ENCODE results near the gene PRICKLE4. TPM values are rescaled to one million over a fixed set of nuclear protein-coding genes. Genes with fewer than 3 reads are reported as not detected.

PRICKLE4 gene
- total RNA-seq (2021; ENCODE audit: unreplicated experiment) (1.6 TPM), Bru-seq, nascent RNA (percentile 42 among the genes with signal in this experiment), BruChase-seq, experiment 1, labeled RNA remaining after a 2-hour chase (percentile 56 among the genes with signal in this experiment), BruChase-seq, experiment 2, labeled RNA remaining after a 6-hour chase (percentile 60 among the genes with signal in this experiment)
- polyA plus RNA-seq (2012; ENCODE audit: insufficient read length), result 1.3 TPM
- long read RNA-seq, result 0 reads

GRCh38 chr6:41780551-41781365 lies at the start of gene PRICKLE4:
TSS of gene PRICKLE4 (plus strand) at chr6:41780782. CDS start at chr6:41783474, 2,692 bp downstream.
- TF ChIP-seq TCF7L2 (IDR thresholded peaks at IDR 0.05; ENCODE audit: low read depth, low read length) (no peak), CTCF (IDR thresholded peaks at IDR 0.05) (no peak), POLR2AphosphoS5 (IDR thresholded peaks at IDR 0.05; ENCODE audit: low read depth, low read length) (no peak), REST (IDR thresholded peaks at IDR 0.05; ENCODE audit: insufficient read depth in 1 of 2, low read depth in 2 of 2, low read length in 1 of 2) (no peak), SIN3A (IDR thresholded peaks at IDR 0.05; ENCODE audit: borderline replicate concordance, insufficient read depth, low read depth, low read length) (no peak)
- no TSS peak for BruUV-seq (replicated peaks)
- ATAC-seq (peak; percentile 44), DNase-seq (ENCODE audit: low read depth, low spot score) (no peak)
- no peaks in the 10 kb centered on the region for H3K36me3 ChIP-seq (ENCODE audit: control insufficient read depth, insufficient read depth, low read length)
- POLR2A ChIA-PET, result interaction anchor here (0.6 kb wide), 1 partner anchor 248 kb away, joined by 3 read pairs; no protein-coding TSS in a partner anchor
- CTCF ChIA-PET, result no interaction called here
- intact Hi-C loops (cut with micrococcal nuclease; ENCODE audit: unreplicated experiment) (loop anchor here (5.0 to 10.0 kb wide), 2 partner anchors 46 to 262 kb away; partner anchors contain the start of gene TFEB), in situ Hi-C loops (cut with HindIII; ENCODE audit: low pct_unique_long_range_greater_than_20kb, low sequenced_read_pairs) (no loop called here)
- H3K9me3 ChIP-seq (ENCODE audit: control insufficient read depth, insufficient read depth, low read depth, low read length), result no peaks in the 10 kb centered on the region
- H3K4me1 ChIP-seq (ENCODE audit: control insufficient read depth, insufficient read depth, low read length), result peaks cover 5% of the 10 kb centered on the region
- H3K27me3 ChIP-seq (ENCODE audit: control insufficient read depth, insufficient read depth, low read length), result no peaks in the 10 kb centered on the region
- peak within 1 kb of the TSS; percentile 68 to 73 for H3K4me3 ChIP-seq (ENCODE audit: low read depth in 2 of 2, low read length in 2 of 2)
- peak within 1 kb of the TSS; percentile 57 for H3K27ac ChIP-seq (ENCODE audit: low read length)

- BruUV-seq (replicated peaks), result no TSS peak
- H3K36me3 ChIP-seq (ENCODE audit: control insufficient read depth, insufficient read depth, low read length), result no peaks in the 10 kb centered on the region; the same call in 1 of the 2 replicates
- no peak for ATAC-seq
- H3K27me3 ChIP-seq (ENCODE audit: control insufficient read depth, insufficient read depth, low read length), result no peaks in the 10 kb centered on the region
- TF ChIP-seq CTCF (IDR thresholded peaks at IDR 0.05) (no peak), REST (IDR thresholded peaks at IDR 0.05; ENCODE audit: insufficient read depth in 1 of 2, low read depth in 2 of 2, low read length in 1 of 2) (no peak), SIN3A (IDR thresholded peaks at IDR 0.05; ENCODE audit: borderline replicate concordance, insufficient read depth, low read depth, low read length) (no peak), POLR2AphosphoS5 (IDR thresholded peaks at IDR 0.05; ENCODE audit: low read depth, low read length) (no peak), TCF7L2 (IDR thresholded peaks at IDR 0.05; ENCODE audit: low read depth, low read length) (no peak)
- in situ Hi-C loops (cut with HindIII; ENCODE audit: low pct_unique_long_range_greater_than_20kb, low sequenced_read_pairs), result no loop called here
- POLR2A ChIA-PET, result interaction anchor here (0.6 kb wide), 1 partner anchor 129 kb away, joined by 4 read pairs; no protein-coding TSS in a partner anchor
- CTCF ChIA-PET, result no interaction called here
- peaks cover 14% of the 10 kb centered on the region for H3K4me1 ChIP-seq (ENCODE audit: control insufficient read depth, insufficient read depth, low read length)
- H3K27ac ChIP-seq (ENCODE audit: low read length), result no peak overlapping the region
- intact Hi-C loops (cut with micrococcal nuclease; ENCODE audit: unreplicated experiment), result loop anchor here (10.0 kb wide), 1 partner anchor 53 kb away; the partner anchor contains the start of genes PRICKLE4 and TOMM6
- H3K9me3 ChIP-seq (ENCODE audit: control insufficient read depth, insufficient read depth, low read depth, low read length), result no peaks in the 10 kb centered on the region
- H3K4me3 ChIP-seq (ENCODE audit: low read depth in 2 of 2, low read length in 2 of 2), result no peak overlapping the region
- DNase-seq (ENCODE audit: low read depth, low spot score), result no peak
These were observed 49.0 kb upstream of the PRICKLE4 start for GRCh38 chr6:41731561-41732086.

All from Panc1 (cell line).